WTC11 (cell line): ENCODE results near the gene STK40. TPM values are rescaled to one million over a fixed set of nuclear protein-coding genes. Genes with fewer than 3 reads are reported as not detected.

Experiments used
- ATAC-seq: fragments of 200-7000 bp; cut with Tn5 transposase; 2 replicates; pipeline ENCODE4 v1.10.0; 2021; ENCODE audit warnings: mild to moderate bottlenecking, moderate library complexity
- CTCF ChIA-PET: fragments of 300-600 bp; sonication (Branson Sonifier 250); formaldehyde crosslinking; loops from one replicate; lab custom pipeline; 2021; ENCODE audit warnings: antibody characterized with exemption; lab: Charles Lee
- POLR2A ChIA-PET: fragments of 350-600 bp; sonication (Branson Sonifier 250); formaldehyde crosslinking; loops from one replicate; lab custom pipeline; 2021; ENCODE audit warnings: antibody characterized with exemption; lab: Charles Lee
- DNase-seq: peaks from one replicate; pipeline ENCODE4 v3.0.0; 2021; ENCODE audit warnings: low spot score
- H3K27ac Mint-ChIP-seq: 2 replicates; pipeline ENCODE4 v1.8.0; 2021; ENCODE audit warnings: mixed read lengths
- H3K27me3 Mint-ChIP-seq: 2 replicates; pipeline ENCODE4 v1.8.0; 2021; ENCODE audit warnings: low read depth, mild to moderate bottlenecking, moderate library complexity, mixed read lengths
- H3K36me3 Mint-ChIP-seq: 2 replicates; pipeline ENCODE4 v1.8.0; 2021; ENCODE audit warnings: mixed read lengths
- H3K4me1 Mint-ChIP-seq: 2 replicates; pipeline ENCODE4 v1.8.0; 2022; ENCODE audit warnings: mixed read lengths
- H3K4me3 Mint-ChIP-seq: 2 replicates; pipeline ENCODE4 v1.8.0; 2021; ENCODE audit warnings: mild to moderate bottlenecking, moderate library complexity, mixed read lengths
- H3K9me3 Mint-ChIP-seq: 2 replicates; pipeline ENCODE4 v1.8.0; 2021; ENCODE audit warnings: mixed read lengths
- ATF1 ChIP-seq: sonication (generic); formaldehyde crosslinking; IDR thresholded peaks from 2 replicates; pipeline ENCODE4 v1.8.1; 2023; ENCODE audit warnings: mild to moderate bottlenecking, moderate library complexity, missing genetic modification reagents
- CBFB ChIP-seq: sonication (generic); formaldehyde crosslinking; IDR thresholded peaks from 2 replicates; pipeline ENCODE4 v1.8.1; 2022; ENCODE audit warnings: mild to moderate bottlenecking, low read depth, missing genetic modification reagents
- CREM ChIP-seq: sonication (generic); formaldehyde crosslinking; IDR thresholded peaks from 2 replicates; pipeline ENCODE4 v1.8.1; 2022; ENCODE audit warnings: mild to moderate bottlenecking, missing genetic modification reagents, moderate library complexity
- CTCF ChIP-seq: fragments of 200-600 bp; IDR thresholded peaks from 2 replicates; pipeline ENCODE4 v1.8.0; 2022; ENCODE audit warnings: antibody characterized with exemption
- ELF4 ChIP-seq: sonication (generic); formaldehyde crosslinking; IDR thresholded peaks from 2 replicates; pipeline ENCODE4 v1.8.1; 2022; ENCODE audit warnings: low read depth, mild to moderate bottlenecking, moderate library complexity, missing genetic modification reagents
- EMX1 ChIP-seq: fragments of 250-450 bp; sonication (Bioruptor Pico); IDR thresholded peaks from 2 replicates; pipeline ENCODE4 v1.8.0; 2021; ENCODE audit warnings: mild to moderate bottlenecking
- ESRRA ChIP-seq: sonication (generic); formaldehyde crosslinking; IDR thresholded peaks from 2 replicates; pipeline ENCODE4 v1.8.1; 2022; ENCODE audit warnings: mild to moderate bottlenecking, missing genetic modification reagents, borderline replicate concordance
- FOXP1 ChIP-seq: sonication (generic); formaldehyde crosslinking; IDR thresholded peaks from 2 replicates; pipeline ENCODE4 v1.8.0; 2022; ENCODE audit warnings: missing genetic modification reagents, mild to moderate bottlenecking, moderate library complexity, borderline replicate concordance
- IRF2 ChIP-seq: sonication (generic); formaldehyde crosslinking; IDR thresholded peaks from 2 replicates; pipeline ENCODE4 v1.8.0; 2022; ENCODE audit warnings: low read depth, missing genetic modification reagents, borderline replicate concordance
- MXD4 ChIP-seq: fragments of 250-450 bp; sonication (Bioruptor Pico); IDR thresholded peaks from 2 replicates; pipeline ENCODE4 v1.8.0; 2021; ENCODE audit warnings: mild to moderate bottlenecking, moderate library complexity, borderline replicate concordance
- MYBL2 ChIP-seq: sonication (generic); formaldehyde crosslinking; IDR thresholded peaks from 2 replicates; pipeline ENCODE4 v1.8.1; 2023; ENCODE audit warnings: mild to moderate bottlenecking, moderate library complexity, missing genetic modification reagents
- NFATC4 ChIP-seq: fragments of 250-450 bp; sonication (Bioruptor Pico); IDR thresholded peaks from 2 replicates; pipeline ENCODE4 v1.9.0; 2021; ENCODE audit warnings: mild to moderate bottlenecking
- NR3C1 ChIP-seq: sonication (generic); formaldehyde crosslinking; conservative IDR thresholded peaks from 2 replicates; pipeline ENCODE4 v1.8.1; 2023; ENCODE audit warnings: low read depth, mild to moderate bottlenecking, missing genetic modification reagents
- TEAD4 ChIP-seq: sonication (generic); formaldehyde crosslinking; IDR thresholded peaks from 2 replicates; pipeline ENCODE4 v1.8.0; 2022; ENCODE audit warnings: mild to moderate bottlenecking, missing genetic modification reagents
- ZNF232 ChIP-seq: sonication (generic); formaldehyde crosslinking; IDR thresholded peaks from 2 replicates; pipeline ENCODE4 v1.8.0; 2022; ENCODE audit warnings: mild to moderate bottlenecking, missing genetic modification reagents
- ZNF281 ChIP-seq: sonication (generic); formaldehyde crosslinking; IDR thresholded peaks from 2 replicates; pipeline ENCODE4 v1.8.0; 2023; ENCODE audit warnings: mild to moderate bottlenecking, missing genetic modification reagents
- ZNF532 ChIP-seq: fragments of 250-450 bp; sonication (Bioruptor Pico); IDR thresholded peaks from 2 replicates; pipeline ENCODE4 v1.9.0; 2021; ENCODE audit warnings: mild to moderate bottlenecking, borderline replicate concordance
- total RNA-seq: library from RNA; stranded (reverse); gene quantifications from 3 replicates; pipeline ENCODE4 v1.2.3, GENCODE V29; 2021
- TF ChIP-seq, protein P1 (sequence below): sonication (generic); formaldehyde crosslinking; IDR thresholded peaks from 2 replicates; pipeline ENCODE4 v1.8.1; 2022; ENCODE audit warnings: missing genetic modification reagents, borderline replicate concordance

STK40 gene
- total RNA-seq, 1 experiment from 2014 or later = 24.7 TPM

- TF ChIP-seq CTCF (no peak), MXD4 (no peak)
Observed at GRCh38 chr1:36415661-36416326, 30.1 kb upstream of the STK40 start (continued).

DNA sequence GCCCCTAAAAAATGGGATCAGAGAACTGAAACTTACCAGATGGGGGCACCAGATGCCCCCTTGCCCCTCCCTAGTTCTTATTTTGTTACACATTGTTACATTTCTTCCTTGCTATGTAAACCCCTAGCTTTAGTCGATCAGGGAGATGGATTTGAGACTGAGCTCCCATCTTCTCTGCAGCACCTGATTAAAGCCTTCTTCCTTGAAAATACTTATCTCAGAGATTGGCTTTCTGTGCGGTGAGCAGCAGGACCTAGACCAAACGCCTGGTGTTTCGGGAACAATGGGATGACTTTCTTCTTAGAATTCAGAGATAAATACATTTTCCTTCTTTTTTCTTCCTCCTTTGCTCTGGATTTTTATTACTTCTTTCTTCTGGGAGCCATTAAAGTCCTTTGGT is 28.7 kb upstream of the STK40 start:
- no peak overlapping the region for H3K27ac Mint-ChIP-seq
- H3K27me3 Mint-ChIP-seq = no peaks in the 10 kb centered on the region
- TF ChIP-seq IRF2 (CRISPR knock-in tag) (no peak), ESRRA (CRISPR knock-in tag) (no peak), ATF1 (CRISPR knock-in tag) (no peak), ELF4 (CRISPR knock-in tag) (no peak), FOXP1 (no peak), CREM (no peak), NR3C1 (CRISPR knock-in tag) (no peak), MYBL2 (CRISPR knock-in tag) (no peak), EMX1 (no peak), TEAD4 (CRISPR knock-in tag) (no peak), ZNF281 (no peak), NFATC4 (CRISPR knock-in tag) (no peak), ZNF532 (no peak), ZNF232 (CRISPR knock-in tag) (no peak), CBFB (no peak)
- TF ChIP-seq, protein P1, sequence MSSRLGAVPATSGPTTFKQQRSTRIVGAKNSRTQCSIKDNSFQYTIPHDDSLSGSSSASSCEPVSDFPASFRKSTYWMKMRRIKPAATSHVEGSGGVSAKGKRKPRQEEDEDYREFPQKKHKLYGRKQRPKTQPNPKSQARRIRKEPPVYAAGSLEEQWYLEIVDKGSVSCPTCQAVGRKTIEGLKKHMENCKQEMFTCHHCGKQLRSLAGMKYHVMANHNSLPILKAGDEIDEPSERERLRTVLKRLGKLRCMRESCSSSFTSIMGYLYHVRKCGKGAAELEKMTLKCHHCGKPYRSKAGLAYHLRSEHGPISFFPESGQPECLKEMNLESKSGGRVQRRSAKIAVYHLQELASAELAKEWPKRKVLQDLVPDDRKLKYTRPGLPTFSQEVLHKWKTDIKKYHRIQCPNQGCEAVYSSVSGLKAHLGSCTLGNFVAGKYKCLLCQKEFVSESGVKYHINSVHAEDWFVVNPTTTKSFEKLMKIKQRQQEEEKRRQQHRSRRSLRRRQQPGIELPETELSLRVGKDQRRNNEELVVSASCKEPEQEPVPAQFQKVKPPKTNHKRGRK (CRISPR knock-in tag) = no peak
- TF ChIP-seq, all 79 proteins: peak for 0
- no peak overlapping the region for H3K4me3 Mint-ChIP-seq
- ATAC-seq (no peak), DNase-seq (no peak)
- ChIA-PET CTCF (interaction anchor here (0.8 to 1.6 kb wide), 2 partner anchors 13 to 46 kb away, joined by 3 to 5 read pairs; no protein-coding TSS in a partner anchor), POLR2A (no interaction called here)
- peaks cover 7% of the 10 kb centered on the region for H3K9me3 Mint-ChIP-seq
- H3K36me3 Mint-ChIP-seq = peaks cover 14% of the 10 kb centered on the region
- peaks cover 8% of the 10 kb centered on the region for H3K4me1 Mint-ChIP-seq
